Activated T-cell treated with anti-CD3 and anti-CD28 coated beads, Interleukin-2, amount 50 U/mL, for 72 hours (primary cell): ENCODE results near the gene ACTG1. TPM values are rescaled to one million over a fixed set of nuclear protein-coding genes. Genes with fewer than 3 reads are reported as not detected.

Source experiments
- ATAC-seq, 2 donors: fragments of 150-1000 bp; cut with Tn5 transposase; replicated peaks in 1 of 2; 2 replicates each; pipeline ENCODE4 v1.10.0; 2021; ENCODE audit warnings: moderate library complexity in 2 of 2, mild to moderate bottlenecking in 1 of 2
- DNase-seq, 2 donors: peaks; one replicate each; pipeline ENCODE4 v3.0.0; 2021 to 2022; ENCODE audit warnings: mixed read lengths in 1 of 2
- H3K27ac Mint-ChIP-seq: one replicate; pipeline ENCODE4 v1.8.0; 2022; ENCODE audit warnings: mild to moderate bottlenecking, moderate library complexity, mixed read lengths
- H3K27me3 Mint-ChIP-seq: one replicate; pipeline ENCODE4 v1.8.0; 2022; ENCODE audit warnings: low read depth, mixed read lengths
- H3K36me3 Mint-ChIP-seq, 2 donors: one replicate each; pipeline ENCODE4 v1.8.0; 2022; ENCODE audit warnings: mixed read lengths in 2 of 2, mild to moderate bottlenecking in 1 of 2; ENCODE audit not compliant: insufficient read depth in 2 of 2
- H3K4me1 Mint-ChIP-seq: one replicate; pipeline ENCODE4 v1.8.0; 2022; ENCODE audit warnings: low read depth, mixed read lengths
- H3K4me3 Mint-ChIP-seq, 2 donors: one replicate each; pipeline ENCODE4 v1.8.0; 2022; ENCODE audit warnings: mild to moderate bottlenecking in 2 of 2, mixed read lengths in 2 of 2, moderate library complexity in 2 of 2
- H3K9me3 Mint-ChIP-seq, 2 donors: one replicate each; pipeline ENCODE4 v1.8.0; 2022; ENCODE audit warnings: mixed read lengths in 2 of 2
- total RNA-seq, 2 donors: library from RNA; stranded (reverse); gene quantifications; one replicate each; pipeline ENCODE4 v1.2.3, GENCODE V29; 2022

The ACTG1 gene
- total RNA-seq, result 1,000 to 10,000 TPM; 3,862 to 3,966 TPM

- H3K9me3 Mint-ChIP-seq, result no peaks in the 10 kb centered on the region
- H3K36me3 Mint-ChIP-seq, result peaks cover 31 to 34% of the 10 kb centered on the region in 2 donors
- peaks cover 45% of the 10 kb centered on the region for H3K4me1 Mint-ChIP-seq
- H3K4me3 Mint-ChIP-seq, result peak within 1 kb of the TSS; percentile 99 to 100
- peak within 1 kb of the TSS; percentile 99 for H3K27ac Mint-ChIP-seq
- no peaks in the 10 kb centered on the region for H3K27me3 Mint-ChIP-seq
- DNase-seq (peak; percentile 92 to 95), ATAC-seq (peak; percentile 61 to 63)
Observed at GRCh38 chr17:81512562-81513371, at the start of gene ACTG1. TSS of gene ACTG1 (minus strand) at chr17:81512799. CDS start at chr17:81512354, 445 bp downstream.

GRCh38 chr17:81561494-81561885 is 48.9 kb upstream of the ACTG1 start:
- Mint-ChIP-seq H3K4me1 (no peaks in the 10 kb centered on the region), H3K27me3 (no peaks in the 10 kb centered on the region), H3K9me3 (no peaks in the 10 kb centered on the region), H3K36me3 (peaks cover 3 to 8% of the 10 kb centered on the region in 2 donors), H3K27ac (peak overlapping the region; percentile 40), H3K4me3 (no peak overlapping the region)
- ATAC-seq, result no peak
- DNase-seq, result no peak

DNA sequence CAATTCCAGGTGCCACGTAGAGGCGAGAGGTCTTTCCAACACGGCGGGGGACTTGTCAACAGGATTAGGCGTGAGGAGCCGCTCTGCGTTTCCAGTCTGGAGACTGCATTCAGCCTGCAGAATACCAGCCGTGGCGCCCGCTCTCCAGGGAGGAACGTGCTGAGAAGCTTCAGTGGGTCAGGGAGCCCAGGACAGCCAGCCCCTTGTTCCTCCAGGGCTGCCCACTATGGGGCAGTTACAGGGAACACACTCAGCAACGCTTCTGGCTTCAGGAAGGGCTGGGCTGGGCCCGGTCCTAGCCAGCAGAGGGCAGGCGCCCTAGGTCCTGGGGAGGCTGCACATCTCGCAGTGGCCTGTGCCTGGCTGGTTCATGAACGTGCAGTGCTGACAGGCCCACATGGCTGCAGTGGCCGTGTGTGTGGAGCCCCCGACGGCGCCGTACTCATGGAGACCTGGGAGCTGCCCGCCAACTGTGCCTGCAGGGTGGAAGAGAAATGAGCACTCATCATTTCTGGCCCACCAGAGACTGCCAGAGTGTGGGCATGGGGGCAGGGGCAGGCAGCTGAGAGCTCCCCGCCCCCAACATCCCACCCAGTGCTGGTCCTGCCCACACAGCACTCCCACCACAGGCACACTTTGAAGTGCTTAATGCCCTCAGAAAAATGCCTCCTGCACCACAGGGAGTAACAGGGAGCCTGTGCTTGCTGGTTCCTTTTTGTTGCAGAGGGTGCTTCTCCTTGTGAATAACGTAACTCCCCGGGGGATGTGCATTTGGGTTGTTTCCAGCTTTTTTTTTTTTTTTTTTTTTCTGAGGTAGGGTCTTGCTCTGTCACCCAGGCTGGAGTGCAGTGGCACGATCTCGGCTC is 46.6 kb upstream of the ACTG1 start:
- Mint-ChIP-seq H3K36me3 (no peaks in the 10 kb centered on the region), H3K9me3 (no peaks in the 10 kb centered on the region), H3K27me3 (no peaks in the 10 kb centered on the region), H3K4me1 (peaks cover 4% of the 10 kb centered on the region), H3K27ac (no peak overlapping the region), H3K4me3 (no peak overlapping the region)
- DNase-seq (no peak), ATAC-seq (no peak)

GRCh38 chr17:81558115-81558468 is 45.5 kb upstream of the ACTG1 start:
- Mint-ChIP-seq H3K4me3 (no peak overlapping the region), H3K27me3 (no peaks in the 10 kb centered on the region), H3K4me1 (peaks cover 14% of the 10 kb centered on the region), H3K36me3 (no peaks in the 10 kb centered on the region), H3K9me3 (no peaks in the 10 kb centered on the region), H3K27ac (no peak overlapping the region)
- DNase-seq, result no peak
- ATAC-seq, result no peak

DNA sequence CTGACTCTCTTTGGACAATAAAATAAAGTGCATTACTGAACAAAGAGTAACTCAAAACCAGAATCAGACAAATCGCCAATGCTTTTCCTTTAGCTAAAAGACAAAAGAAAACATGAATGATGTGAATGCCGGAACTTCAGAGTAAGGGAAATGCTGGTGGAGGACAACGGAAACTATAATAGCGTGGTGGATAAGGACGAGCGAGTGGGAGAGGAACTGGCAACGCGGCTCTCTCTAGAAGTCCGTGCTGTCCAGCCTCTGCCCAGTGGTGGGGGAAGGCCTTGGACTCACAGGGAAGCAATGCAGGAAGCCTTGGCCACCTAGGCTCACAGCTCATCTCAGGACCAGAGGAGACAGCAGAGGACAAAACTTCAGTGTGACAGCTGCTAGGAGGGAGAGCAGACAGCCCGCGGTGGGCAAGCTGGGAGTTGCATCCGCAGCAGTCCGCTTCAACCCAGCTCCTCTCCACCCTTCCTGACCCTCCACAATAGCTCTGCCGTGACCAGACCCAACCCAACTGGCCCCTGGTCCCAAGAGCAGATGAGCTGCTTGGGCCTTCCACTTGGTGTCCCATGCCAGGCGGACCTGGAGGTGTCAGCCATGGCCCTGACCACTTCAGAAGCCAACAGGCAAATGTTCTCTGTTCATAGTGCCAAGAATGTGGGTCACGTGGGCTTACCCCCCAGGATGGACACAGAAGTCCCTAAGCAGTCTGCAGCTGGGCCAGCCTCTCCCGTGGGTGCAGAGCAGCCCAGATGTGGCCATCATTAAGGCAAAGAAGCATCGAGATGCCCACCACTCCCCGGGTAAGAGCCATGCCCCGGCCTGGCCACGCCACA is 44.9 kb upstream of the ACTG1 start:
- Mint-ChIP-seq H3K4me3 (no peak overlapping the region), H3K36me3 (no peaks in the 10 kb centered on the region), H3K9me3 (no peaks in the 10 kb centered on the region), H3K27ac (no peak overlapping the region), H3K27me3 (no peaks in the 10 kb centered on the region), H3K4me1 (peaks cover 18% of the 10 kb centered on the region)
- no peak for ATAC-seq
- no peak for DNase-seq

DNA sequence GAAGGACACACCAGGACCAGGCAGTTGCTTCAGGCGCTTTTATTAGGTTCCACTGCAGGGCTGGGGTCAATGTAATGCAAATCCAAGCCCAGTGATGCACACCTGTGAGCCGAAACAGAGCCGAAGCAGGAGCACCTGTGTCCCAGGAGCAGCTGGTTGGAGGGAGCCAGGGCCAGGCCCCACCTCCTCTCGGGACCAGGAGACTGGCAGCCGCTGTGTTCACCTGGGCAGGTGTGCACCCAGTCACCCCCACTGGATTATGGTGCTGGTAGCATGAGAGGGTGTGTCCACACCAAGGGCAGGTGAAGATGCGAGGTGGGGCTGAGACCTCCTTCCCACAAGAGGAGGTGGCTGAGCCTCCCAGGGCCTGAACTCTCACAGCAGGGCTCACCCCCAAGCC is 44.3 kb upstream of the ACTG1 start:
- Mint-ChIP-seq H3K36me3 (no peaks in the 10 kb centered on the region), H3K4me1 (peaks cover 18% of the 10 kb centered on the region), H3K4me3 (no peak overlapping the region), H3K9me3 (no peaks in the 10 kb centered on the region), H3K27me3 (no peaks in the 10 kb centered on the region), H3K27ac (no peak overlapping the region)
- ATAC-seq, result no peak
- no peak for DNase-seq

DNA sequence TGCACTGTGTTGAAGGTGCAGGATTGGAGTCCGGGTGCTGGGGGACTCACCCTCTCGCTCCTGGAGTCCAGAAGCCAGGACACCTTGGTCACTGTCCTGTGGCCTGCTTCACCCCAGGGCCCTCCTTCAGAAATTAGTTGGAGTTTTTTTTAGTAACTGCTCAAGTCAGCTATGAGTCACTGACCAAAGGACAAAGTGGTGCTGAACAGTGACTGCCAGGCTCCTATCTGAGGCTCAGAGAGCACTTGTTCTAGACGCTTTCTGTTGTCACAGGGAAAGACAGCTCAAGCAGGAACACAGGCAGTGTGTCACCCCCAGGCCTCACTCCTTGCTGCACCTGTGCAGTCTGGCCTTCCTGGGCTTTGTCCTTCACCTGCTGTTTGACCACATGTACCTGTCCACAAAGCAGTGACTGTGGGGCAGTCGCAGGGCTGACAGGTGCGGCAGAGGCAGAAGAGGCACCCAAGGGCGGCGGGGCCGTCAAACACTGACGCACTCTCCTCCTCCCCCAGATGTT is 43.6 kb upstream of the ACTG1 start:
- peaks cover 23% of the 10 kb centered on the region for H3K4me1 Mint-ChIP-seq
- no peak overlapping the region for H3K27ac Mint-ChIP-seq
- ATAC-seq, result no peak
- no peaks in the 10 kb centered on the region for H3K36me3 Mint-ChIP-seq
- H3K27me3 Mint-ChIP-seq, result no peaks in the 10 kb centered on the region
- no peak for DNase-seq
- no peaks in the 10 kb centered on the region for H3K9me3 Mint-ChIP-seq
- H3K4me3 Mint-ChIP-seq, result no peak overlapping the region

GRCh38 chr17:81553616-81554181 is 41.1 kb upstream of the ACTG1 start:
- Mint-ChIP-seq H3K4me1 (peaks cover 44% of the 10 kb centered on the region), H3K36me3 (peaks cover 0 to 7% of the 10 kb centered on the region in 2 donors), H3K27me3 (no peaks in the 10 kb centered on the region), H3K4me3 (peak overlapping the region; percentile 92 to 96), H3K9me3 (no peaks in the 10 kb centered on the region), H3K27ac (peak overlapping the region; percentile 71)
- no peak for DNase-seq
- peak in 1 of 2 donors; percentile 12 for ATAC-seq

DNA sequence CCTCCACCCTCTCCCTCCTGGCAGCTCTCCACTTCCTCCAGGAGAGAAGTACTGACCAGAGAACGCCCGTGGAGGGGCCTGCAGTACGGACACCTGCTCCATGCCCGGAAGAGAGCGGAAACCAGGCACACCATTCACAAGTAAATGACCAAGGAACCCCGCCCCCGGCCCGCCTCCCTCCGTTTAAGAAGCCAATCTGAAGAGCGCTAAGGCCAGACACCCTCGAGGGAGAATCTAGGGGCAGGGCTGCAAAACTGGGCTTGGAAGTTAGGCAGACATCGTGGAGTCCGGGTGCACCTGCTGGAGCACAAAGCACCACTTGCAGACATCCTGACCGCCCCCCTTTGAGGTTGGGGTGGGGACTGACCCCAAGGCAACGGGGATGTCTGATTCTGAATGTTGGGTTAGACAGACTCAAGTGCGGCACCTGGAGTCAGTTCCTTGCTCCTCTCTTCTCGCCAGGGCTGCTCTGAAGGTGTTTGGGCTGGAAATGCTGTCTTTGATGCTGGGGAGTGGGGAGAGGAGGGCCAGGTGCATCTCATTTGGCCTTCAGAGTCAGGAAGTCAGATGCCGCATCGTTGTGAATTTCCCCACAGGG is 40.5 kb upstream of the ACTG1 start:
- Mint-ChIP-seq H3K27me3 (no peaks in the 10 kb centered on the region), H3K27ac (peak overlapping the region; percentile 71), H3K36me3 (peaks cover 0 to 7% of the 10 kb centered on the region in 2 donors), H3K9me3 (no peaks in the 10 kb centered on the region), H3K4me3 (peak overlapping the region; percentile 92 to 96), H3K4me1 (peaks cover 44% of the 10 kb centered on the region)
- ATAC-seq (peak; percentile 71 to 76), DNase-seq (peak; percentile 67 to 74)

DNA sequence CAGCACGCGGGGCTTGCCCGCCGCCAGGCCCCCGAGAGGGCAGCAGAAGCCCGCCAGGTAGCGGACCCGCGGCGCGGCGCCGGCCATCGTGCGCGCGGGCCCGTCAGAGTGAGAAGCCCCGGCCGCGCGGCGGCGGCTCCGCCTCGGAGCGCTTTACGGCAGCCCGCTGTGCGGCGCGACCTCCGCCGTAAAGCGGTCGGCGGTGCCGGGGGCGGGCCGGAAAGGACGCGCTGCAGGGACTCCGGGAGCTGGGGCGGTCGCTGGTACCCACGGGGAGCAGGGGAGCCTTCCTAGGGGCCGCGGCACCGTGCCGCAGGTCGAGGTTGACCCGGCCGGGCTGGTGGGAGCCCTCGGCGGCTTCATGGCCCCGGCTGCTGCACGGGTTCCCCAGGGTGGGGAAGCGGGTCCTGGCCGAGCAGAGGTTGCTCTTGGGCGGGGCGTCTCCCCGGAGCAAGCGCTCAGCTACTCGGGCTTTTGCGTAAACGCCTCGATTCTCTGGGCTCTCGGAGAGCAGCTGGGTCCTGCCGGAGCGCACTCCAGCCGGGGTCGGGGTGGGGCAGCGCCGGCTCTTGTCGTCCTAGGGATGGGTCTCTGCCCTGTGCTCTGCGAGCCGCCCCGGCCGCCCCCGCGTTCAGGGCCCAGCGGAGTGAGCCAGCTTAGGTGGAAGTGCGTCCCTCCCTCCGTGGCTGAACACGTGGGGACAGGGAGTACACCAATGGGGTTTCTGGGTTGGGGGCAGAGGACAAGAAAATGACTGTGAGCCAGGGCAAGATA is 39.8 kb upstream of the ACTG1 start, which contains the start of gene FAAP100:
Gene FAAP100, minus strand, starts transcription at position 110 of the 774 bp plus-strand sequence. Its CDS starts 23 bp downstream, at position 87.
- Mint-ChIP-seq H3K9me3 (no peaks in the 10 kb centered on the region), H3K4me3 (peak within 1 kb of the TSS; percentile 92 to 96), H3K27ac (peak within 1 kb of the TSS; percentile 78), H3K4me1 (peaks cover 44% of the 10 kb centered on the region), H3K36me3 (peaks cover 0 to 7% of the 10 kb centered on the region in 2 donors), H3K27me3 (no peaks in the 10 kb centered on the region)
- DNase-seq (peak; percentile 87 to 90), ATAC-seq (peak; percentile 67 to 71)

GRCh38 chr17:81551458-81552243 is 39.1 kb upstream of the ACTG1 start:
- peak; percentile 15 to 27 for DNase-seq

More at GRCh38 chr17:81551458-81552243, 39.1 kb upstream of the ACTG1 start:
- Mint-ChIP-seq H3K4me3 (peak overlapping the region; percentile 92 to 96), H3K36me3 (peaks cover 0 to 7% of the 10 kb centered on the region in 2 donors), H3K4me1 (peaks cover 44% of the 10 kb centered on the region), H3K27me3 (no peaks in the 10 kb centered on the region), H3K9me3 (no peaks in the 10 kb centered on the region), H3K27ac (peak overlapping the region; percentile 78)
- ATAC-seq, result no peak
